RWPE2 (cell line): Measurements from ENCODE around the gene NNT.
"Not testable (repeated sequence)": the region's sequence is repeated elsewhere in the genome, so short reads cannot be mapped to it uniquely, and the experiment has no call there.

Source experiments
- ATAC-seq: fragments of 200-7000 bp; cut with Tn5 transposase; 3 replicates; pipeline ENCODE4 v1.9.1; 2021; ENCODE audit warnings: low read depth
- DNase-seq: peaks from one replicate; pipeline ENCODE4 v3.0.0-alpha.2; 2020; ENCODE audit warnings: low spot score
- H3K27ac ChIP-seq: fragments of 450-650 bp; 2 replicates; pipeline ENCODE4 v1.5.1; 2017; ENCODE audit warnings: mild to moderate bottlenecking; ENCODE audit not compliant: poor library complexity, severe bottlenecking
- H3K27me3 ChIP-seq: fragments of 250-450 bp; sonication (Bioruptor Pico); 2 replicates; pipeline ENCODE4 v1.5.1; 2021; ENCODE audit warnings: mild to moderate bottlenecking, moderate library complexity; ENCODE audit not compliant: insufficient read depth, poor library complexity, severe bottlenecking
- H3K36me3 ChIP-seq: fragments of 250-450 bp; sonication (Bioruptor Pico); 2 replicates; pipeline ENCODE4 v1.5.1; 2020; ENCODE audit warnings: low read depth, mild to moderate bottlenecking, moderate library complexity
- H3K4me1 ChIP-seq: fragments of 250-450 bp; sonication (Bioruptor Pico); 2 replicates; pipeline ENCODE4 v1.5.1; 2021; ENCODE audit warnings: mild to moderate bottlenecking, moderate library complexity; ENCODE audit not compliant: insufficient read depth, poor library complexity, severe bottlenecking
- H3K4me3 ChIP-seq: fragments of 250-450 bp; sonication (Bioruptor Pico); 2 replicates; pipeline ENCODE4 v1.5.1; 2021; ENCODE audit warnings: mild to moderate bottlenecking, moderate library complexity; ENCODE audit not compliant: severe bottlenecking
- H3K9me3 ChIP-seq: fragments of 250-450 bp; sonication (Bioruptor Pico); 2 replicates; pipeline ENCODE4 v1.5.1; 2021; ENCODE audit warnings: mild to moderate bottlenecking, moderate library complexity; ENCODE audit not compliant: severe bottlenecking
- TF ChIP-seq, protein P1 (sequence below): fragments of 450-650 bp; IDR thresholded peaks from one replicate; pipeline ENCODE4 v1.5.1; 2017; ENCODE audit warnings: mild to moderate bottlenecking, moderate library complexity; ENCODE audit not compliant: poor library complexity, severe bottlenecking

Gene NNT

DNA sequence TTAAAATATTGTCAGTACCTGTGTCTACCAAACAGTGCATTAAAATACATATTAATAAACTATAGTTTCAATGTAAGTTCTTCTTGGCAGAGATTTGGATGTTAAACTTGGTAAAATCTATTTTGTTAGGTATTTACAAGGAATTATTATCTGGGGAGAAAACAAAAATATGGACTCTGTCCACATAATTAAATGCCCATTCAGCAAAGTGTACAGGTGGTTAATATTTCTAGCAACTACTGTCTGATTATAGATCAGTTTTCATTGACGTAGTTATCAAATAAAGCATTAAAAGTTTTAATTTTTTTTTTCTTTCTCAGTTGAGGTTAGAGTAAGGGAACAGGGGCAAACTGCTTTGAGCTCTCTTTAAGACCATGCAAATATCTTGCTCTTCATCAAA, 88.9 kb downstream of the NNT start:
- no peak for ATAC-seq
- Histone ChIP-seq H3K9me3 (no peaks in the 10 kb centered on the region), H3K27ac (no peak overlapping the region), H3K27me3 (no peaks in the 10 kb centered on the region), H3K36me3 (no peaks in the 10 kb centered on the region), H3K4me1 (no peaks in the 10 kb centered on the region), H3K4me3 (no peak overlapping the region)
- TF ChIP-seq, protein P1, sequence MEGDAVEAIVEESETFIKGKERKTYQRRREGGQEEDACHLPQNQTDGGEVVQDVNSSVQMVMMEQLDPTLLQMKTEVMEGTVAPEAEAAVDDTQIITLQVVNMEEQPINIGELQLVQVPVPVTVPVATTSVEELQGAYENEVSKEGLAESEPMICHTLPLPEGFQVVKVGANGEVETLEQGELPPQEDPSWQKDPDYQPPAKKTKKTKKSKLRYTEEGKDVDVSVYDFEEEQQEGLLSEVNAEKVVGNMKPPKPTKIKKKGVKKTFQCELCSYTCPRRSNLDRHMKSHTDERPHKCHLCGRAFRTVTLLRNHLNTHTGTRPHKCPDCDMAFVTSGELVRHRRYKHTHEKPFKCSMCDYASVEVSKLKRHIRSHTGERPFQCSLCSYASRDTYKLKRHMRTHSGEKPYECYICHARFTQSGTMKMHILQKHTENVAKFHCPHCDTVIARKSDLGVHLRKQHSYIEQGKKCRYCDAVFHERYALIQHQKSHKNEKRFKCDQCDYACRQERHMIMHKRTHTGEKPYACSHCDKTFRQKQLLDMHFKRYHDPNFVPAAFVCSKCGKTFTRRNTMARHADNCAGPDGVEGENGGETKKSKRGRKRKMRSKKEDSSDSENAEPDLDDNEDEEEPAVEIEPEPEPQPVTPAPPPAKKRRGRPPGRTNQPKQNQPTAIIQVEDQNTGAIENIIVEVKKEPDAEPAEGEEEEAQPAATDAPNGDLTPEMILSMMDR, result no peak
- DNase-seq, result no peak

DNA sequence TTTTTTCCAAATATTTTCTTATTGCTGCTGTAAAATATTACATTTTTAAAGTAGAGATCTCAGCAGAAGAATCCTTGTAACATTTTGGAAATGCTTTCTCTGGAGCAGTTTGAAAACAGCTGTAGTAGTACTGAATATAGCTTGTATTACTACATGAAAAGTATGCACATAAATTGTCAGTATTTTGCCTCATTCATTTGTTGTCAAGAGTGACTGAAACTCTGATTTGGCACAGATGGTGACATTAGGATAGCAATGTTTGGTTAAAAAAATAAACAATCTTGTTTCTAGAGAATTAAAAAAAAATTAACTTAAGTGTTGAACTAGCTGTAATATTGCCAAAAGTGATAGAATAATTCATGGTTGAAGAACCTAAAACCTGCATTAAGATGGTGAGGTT, 90.4 kb downstream of the NNT start:
- Histone ChIP-seq H3K9me3 (no peaks in the 10 kb centered on the region), H3K4me3 (no peak overlapping the region), H3K36me3 (no peaks in the 10 kb centered on the region), H3K27me3 (no peaks in the 10 kb centered on the region), H3K4me1 (no peaks in the 10 kb centered on the region), H3K27ac (no peak overlapping the region)
- no peak for ATAC-seq
- TF ChIP-seq, protein P1, result no peak
- DNase-seq, result no peak

DNA sequence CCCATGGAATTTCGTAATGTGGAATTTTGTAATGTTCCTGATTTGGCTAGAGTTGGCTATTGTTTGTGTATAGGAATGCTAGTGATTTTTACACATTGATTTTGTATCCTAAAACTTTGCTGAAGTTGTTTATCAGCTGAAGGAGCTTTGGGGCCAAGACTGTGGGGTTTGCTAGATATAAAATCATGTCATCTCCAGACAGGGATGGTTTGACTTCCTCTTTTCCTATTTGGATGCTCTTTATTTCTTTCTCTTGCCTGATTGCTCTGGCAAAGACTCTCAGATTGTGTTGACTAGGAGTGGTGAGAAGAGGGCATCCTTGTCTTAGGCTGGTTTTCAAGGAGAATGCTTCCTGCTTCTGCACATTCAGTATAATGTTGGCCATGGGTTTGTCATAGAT, 91.0 kb downstream of the NNT start:
- Histone ChIP-seq H3K27ac (no peak overlapping the region), H3K9me3 (no peaks in the 10 kb centered on the region), H3K36me3 (no peaks in the 10 kb centered on the region), H3K27me3 (no peaks in the 10 kb centered on the region), H3K4me1 (no peaks in the 10 kb centered on the region), H3K4me3 (no peak overlapping the region)
- TF ChIP-seq, protein P1, result no peak
- DNase-seq, result no peak
- no peak for ATAC-seq

DNA sequence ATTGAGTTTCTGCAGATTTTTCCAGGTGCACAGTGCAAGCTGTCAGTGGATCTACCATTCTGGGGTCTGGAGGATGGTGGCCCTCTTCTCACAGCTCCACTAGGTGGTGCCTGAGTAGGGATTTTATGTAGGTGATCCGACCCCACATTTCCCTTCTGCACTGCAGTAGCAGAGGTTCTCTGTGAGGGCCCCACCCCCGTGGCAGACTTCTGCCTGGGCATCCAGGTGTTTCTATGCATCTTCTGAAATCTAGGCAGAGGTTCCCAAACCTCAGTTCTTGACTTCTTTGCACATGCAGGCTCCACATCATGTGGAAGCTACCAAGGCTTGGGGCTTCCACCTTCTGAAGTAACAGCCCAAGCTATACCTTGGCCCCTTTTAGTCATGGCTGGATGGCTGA, 93.5 kb downstream of the NNT start:
- H3K9me3 ChIP-seq, H3K4me1 ChIP-seq, DNase-seq, H3K36me3 ChIP-seq, H3K4me3 ChIP-seq, H3K27ac ChIP-seq, H3K27me3 ChIP-seq, ATAC-seq: not testable (repeated sequence)

DNA sequence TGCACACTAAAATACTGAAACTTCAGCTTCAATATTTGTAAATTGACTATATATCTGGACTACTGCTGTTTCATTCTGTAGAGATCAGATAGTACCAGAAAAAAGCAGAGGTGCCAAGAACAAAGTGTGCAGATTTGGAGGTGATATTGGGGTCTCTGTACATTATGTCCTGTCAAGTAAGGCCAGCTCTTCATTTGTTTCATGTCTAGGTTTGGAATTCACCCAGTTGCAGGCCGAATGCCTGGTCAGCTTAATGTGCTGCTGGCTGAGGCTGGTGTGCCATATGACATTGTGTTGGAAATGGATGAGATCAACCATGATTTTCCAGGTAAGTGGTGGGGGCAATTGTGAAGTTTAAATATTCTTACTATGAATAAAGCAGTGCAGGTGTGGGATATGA, 96.9 kb downstream of the NNT start:
- no peak for DNase-seq
- Histone ChIP-seq H3K4me3 (no peak overlapping the region), H3K27me3 (no peaks in the 10 kb centered on the region), H3K9me3 (no peaks in the 10 kb centered on the region), H3K27ac (no peak overlapping the region), H3K36me3 (no peaks in the 10 kb centered on the region), H3K4me1 (no peaks in the 10 kb centered on the region)
- no peak for ATAC-seq
- TF ChIP-seq, protein P1, result no peak
